Left forelimb (tissue), 1 donor: ENCODE results near the gene LRRC8B.

Source experiments
- DNase-seq: peaks from one replicate; pipeline ENCODE4 v3.0.0-alpha.2; 2018; ENCODE audit warnings: low spot score

LRRC8B gene

GRCh38 chr1:89633800-89634625, 109.4 kb downstream of the LRRC8B start:
- DNase-seq, result no peak

- DNase-seq, result no peak
These were observed 111.5 kb downstream of the LRRC8B start for GRCh38 chr1:89635825-89636815.

- no peak for DNase-seq
These were observed 112.9 kb downstream of the LRRC8B start for GRCh38 chr1:89637496-89637895.

- DNase-seq, result no peak
These were observed 115.8 kb downstream of the LRRC8B start for GRCh38 chr1:89640440-89640839.

- DNase-seq, result no peak
These were observed 117.2 kb downstream of the LRRC8B start for GRCh38 chr1:89641781-89642180.

- no peak for DNase-seq
These were observed 118.9 kb downstream of the LRRC8B start for GRCh38 chr1:89643577-89643976.

- DNase-seq, result no peak
These were observed 119.6 kb downstream of the LRRC8B start for GRCh38 chr1:89644119-89644814.

GRCh38 chr1:89646259-89646658, 121.6 kb downstream of the LRRC8B start:
- no peak for DNase-seq
